Gastroesophageal sphincter (tissue), 3 donors: ENCODE measurements around the gene RAB3IL1.

ENCODE experiments used
- EP300 ChIP-seq: sonication (generic); formaldehyde crosslinking; IDR thresholded peaks from one replicate; pipeline ENCODE4 v1.6.1; 2017; ENCODE audit warnings: antibody characterized with exemption, mild to moderate bottlenecking
- POLR2A ChIP-seq, 2 donors: fragments of 450-650 bp; IDR thresholded peaks; one replicate each; pipeline ENCODE4 v1.6.1; 2017; ENCODE audit warnings: antibody characterized with exemption in 2 of 2, mild to moderate bottlenecking in 2 of 2, moderate library complexity in 1 of 2
- POLR2AphosphoS5 ChIP-seq: sonication (generic); formaldehyde crosslinking; IDR thresholded peaks from one replicate; pipeline ENCODE4 v1.6.1; 2017; ENCODE audit warnings: antibody characterized with exemption
- TF ChIP-seq, protein P1 (sequence below), 4 experiments: fragments of 200-600 bp in 2 of 4; fragments of 450-650 bp in 2 of 4; sonication (generic) in 1 of 4; IDR thresholded peaks; one replicate each; pipeline ENCODE4 v1.5.1; 2017 to 2019; ENCODE audit warnings: antibody characterized with exemption in 4 of 4, mild to moderate bottlenecking in 2 of 4, moderate library complexity in 2 of 4

DNA sequence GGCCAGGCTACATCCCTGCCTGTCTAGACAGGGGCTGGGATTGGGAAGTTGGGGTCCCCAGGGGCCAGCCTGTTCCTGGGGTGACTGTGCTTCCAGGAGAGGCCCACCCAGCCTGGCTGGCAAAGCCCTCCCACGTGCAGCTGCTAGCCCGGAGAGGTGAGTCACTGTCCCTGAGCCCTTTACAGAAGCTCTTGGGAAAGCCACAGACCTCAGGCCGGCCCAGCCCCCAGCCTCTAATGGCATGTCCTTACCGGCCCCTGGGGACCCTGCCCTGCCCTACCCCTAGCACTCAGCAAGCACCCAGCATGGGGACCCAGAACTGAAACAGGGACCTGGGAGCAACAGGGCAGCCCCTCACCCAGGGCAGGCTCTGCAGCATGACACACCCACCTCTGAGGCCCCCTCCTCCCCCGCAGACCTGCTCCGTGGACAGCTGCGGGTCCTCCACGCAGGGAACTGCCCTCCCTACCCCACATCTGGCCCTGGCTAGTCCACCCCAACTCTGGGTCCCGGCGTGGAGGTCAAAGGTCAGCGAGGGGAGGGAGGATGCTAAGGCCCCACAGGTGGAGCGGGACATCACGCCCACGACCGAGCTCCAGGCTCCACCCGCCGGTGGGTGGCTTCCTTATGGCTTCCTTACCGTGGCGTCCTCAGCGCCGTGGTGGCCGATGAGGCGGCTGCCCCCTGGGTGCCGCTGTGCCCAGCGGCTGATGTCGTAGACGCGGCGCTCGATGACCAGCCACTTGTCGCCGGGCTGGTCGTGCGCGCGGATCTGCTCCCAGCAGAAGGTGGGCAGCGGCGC lies 26.6 kb downstream of the RAB3IL1 start:
- TF ChIP-seq POLR2A (IDR thresholded peaks at IDR 0.05) (no peak), EP300 (no peak), POLR2AphosphoS5 (peak; percentile 41)
- TF ChIP-seq, protein P1, sequence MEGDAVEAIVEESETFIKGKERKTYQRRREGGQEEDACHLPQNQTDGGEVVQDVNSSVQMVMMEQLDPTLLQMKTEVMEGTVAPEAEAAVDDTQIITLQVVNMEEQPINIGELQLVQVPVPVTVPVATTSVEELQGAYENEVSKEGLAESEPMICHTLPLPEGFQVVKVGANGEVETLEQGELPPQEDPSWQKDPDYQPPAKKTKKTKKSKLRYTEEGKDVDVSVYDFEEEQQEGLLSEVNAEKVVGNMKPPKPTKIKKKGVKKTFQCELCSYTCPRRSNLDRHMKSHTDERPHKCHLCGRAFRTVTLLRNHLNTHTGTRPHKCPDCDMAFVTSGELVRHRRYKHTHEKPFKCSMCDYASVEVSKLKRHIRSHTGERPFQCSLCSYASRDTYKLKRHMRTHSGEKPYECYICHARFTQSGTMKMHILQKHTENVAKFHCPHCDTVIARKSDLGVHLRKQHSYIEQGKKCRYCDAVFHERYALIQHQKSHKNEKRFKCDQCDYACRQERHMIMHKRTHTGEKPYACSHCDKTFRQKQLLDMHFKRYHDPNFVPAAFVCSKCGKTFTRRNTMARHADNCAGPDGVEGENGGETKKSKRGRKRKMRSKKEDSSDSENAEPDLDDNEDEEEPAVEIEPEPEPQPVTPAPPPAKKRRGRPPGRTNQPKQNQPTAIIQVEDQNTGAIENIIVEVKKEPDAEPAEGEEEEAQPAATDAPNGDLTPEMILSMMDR (IDR thresholded peaks at IDR 0.05), result peak in 2 of 4 experiments; percentile 16 to 22
